Measurements from ENCODE around the gene IRF2BP1. TPM values are rescaled to one million over a fixed set of nuclear protein-coding genes. Genes with fewer than 3 reads are reported as not detected.

The IRF2BP1 gene
- polyA plus RNA-seq, 3 donors, result 2.0 to 3.9 (median 2.1) TPM

GRCh38 chr19:45917421-45918091, 31.6 kb upstream of the IRF2BP1 start:
- Histone ChIP-seq H3K79me2 (ENCODE audit: insufficient read depth, low read length) (no peaks in the 10 kb centered on the region), H3K4me3 (replicated peaks in 1 of 3; ENCODE audit: low read depth in 2 of 3, low read length in 3 of 3) (no peak overlapping the region), H3K36me3 (replicated peaks in 1 of 2; ENCODE audit: control insufficient read depth in 1 of 2, insufficient read depth in 2 of 2, low read length in 2 of 2) (no peaks in the 10 kb centered on the region), H4K20me1 (ENCODE audit: insufficient read depth, low read length) (no peaks in the 10 kb centered on the region), H3K27me3 (ENCODE audit: control insufficient read depth in 2 of 2, insufficient read depth in 2 of 2, low read length in 2 of 2) (no peaks in the 10 kb centered on the region), H3K27ac (ENCODE audit: low read depth in 1 of 2, low read length in 2 of 2) (no peak overlapping the region), H3K9me3 (replicated peaks in 1 of 2; ENCODE audit: control insufficient read depth in 1 of 2, insufficient read depth in 1 of 2, low read length in 2 of 2) (no peaks in the 10 kb centered on the region), H3K4me1 (ENCODE audit: control insufficient read depth in 1 of 2, insufficient read depth in 2 of 2, low read length in 2 of 2) (no peaks in the 10 kb centered on the region), H2AFZ (ENCODE audit: insufficient read depth, low read depth, low read length, poor library complexity, severe bottlenecking) (no peak overlapping the region), H3K4me2 (replicated peaks; ENCODE audit: extremely low read depth, low read length, poor library complexity, severe bottlenecking) (no peak overlapping the region), H3K9ac (ENCODE audit: insufficient read depth, low read length, poor library complexity, severe bottlenecking) (no peak overlapping the region)
- H3K27ac Mint-ChIP-seq, result no peak overlapping the region
- TF ChIP-seq CTCF (IDR thresholded peaks at IDR 0.05), result no peak
- intact Hi-C loops (cut with micrococcal nuclease), result no loop called here
- no peaks in the 10 kb centered on the region for H3K9me3 Mint-ChIP-seq
- no CpG with 5 or more reads among the region's 4 CpGs for WGBS (ENCODE audit: insufficient coverage)
- DNase-seq, result no peak
- no peaks in the 10 kb centered on the region for H3K36me3 Mint-ChIP-seq
- H3K4me3 Mint-ChIP-seq, result no peak overlapping the region
- H3K4me1 Mint-ChIP-seq, result no peaks in the 10 kb centered on the region
- H3K27me3 Mint-ChIP-seq (ENCODE audit: low read depth in 3 of 3), result peaks cover 27 to 53% (median 37%) of the 10 kb centered on the region in 3 donors

- Histone ChIP-seq H3K4me1 (ENCODE audit: control insufficient read depth in 1 of 2, insufficient read depth in 2 of 2, low read length in 2 of 2) (no peaks in the 10 kb centered on the region), H3K36me3 (replicated peaks in 1 of 2; ENCODE audit: control insufficient read depth in 1 of 2, insufficient read depth in 2 of 2, low read length in 2 of 2) (no peaks in the 10 kb centered on the region), H3K9ac (ENCODE audit: insufficient read depth, low read length, poor library complexity, severe bottlenecking) (no peak within 1 kb of the TSS), H3K4me2 (replicated peaks; ENCODE audit: extremely low read depth, low read length, poor library complexity, severe bottlenecking) (no peak within 1 kb of the TSS), H3K27ac (ENCODE audit: low read depth in 1 of 2, low read length in 2 of 2) (no peak within 1 kb of the TSS), H3K9me3 (replicated peaks in 1 of 2; ENCODE audit: control insufficient read depth in 1 of 2, insufficient read depth in 1 of 2, low read length in 2 of 2) (no peaks in the 10 kb centered on the region), H4K20me1 (ENCODE audit: insufficient read depth, low read length) (no peaks in the 10 kb centered on the region), H2AFZ (ENCODE audit: insufficient read depth, low read depth, low read length, poor library complexity, severe bottlenecking) (no peak within 1 kb of the TSS), H3K4me3 (replicated peaks in 1 of 3; ENCODE audit: low read depth in 2 of 3, low read length in 3 of 3) (no peak within 1 kb of the TSS), H3K27me3 (ENCODE audit: control insufficient read depth in 2 of 2, insufficient read depth in 2 of 2, low read length in 2 of 2) (peaks cover 0 to 2% of the 10 kb centered on the region in 2 donors), H3K79me2 (ENCODE audit: insufficient read depth, low read length) (no peaks in the 10 kb centered on the region)
- H3K27ac Mint-ChIP-seq, result no peak within 1 kb of the TSS
- no peaks in the 10 kb centered on the region for H3K9me3 Mint-ChIP-seq
- 66% methylated on average over 39 of the region's 44 CpGs for WGBS (ENCODE audit: insufficient coverage)
- peak within 1 kb of the TSS in 1 of 2 donors; percentile 36 for H3K4me3 Mint-ChIP-seq
- H3K27me3 Mint-ChIP-seq (ENCODE audit: low read depth in 3 of 3), result peaks cover 27 to 55% (median 39%) of the 10 kb centered on the region in 3 donors
- intact Hi-C loops (cut with micrococcal nuclease), result no loop called here
- no peak for TF ChIP-seq CTCF (IDR thresholded peaks at IDR 0.05)
- no peaks in the 10 kb centered on the region for H3K36me3 Mint-ChIP-seq
- DNase-seq, result no peak
- no peaks in the 10 kb centered on the region for H3K4me1 Mint-ChIP-seq
Observed at GRCh38 chr19:45913874-45914830, 28.2 kb upstream of the IRF2BP1 start, which contains the start of gene NANOS2. NANOS2 (minus strand) TSS chr19:45914778; CDS start chr19:45914693, 85 bp downstream.

All from CD14-positive monocyte (primary cell).